HepG2 (cell line): ENCODE results near the gene ASXL1. TPM values are rescaled to one million over a fixed set of nuclear protein-coding genes. Genes with fewer than 3 reads are reported as not detected.

Experiments
- DPF2 ChIP-seq: sonication (generic); formaldehyde crosslinking; IDR thresholded peaks from 2 replicates; pipeline ENCODE4 v1.4.0; 2020; ENCODE audit warnings: mild to moderate bottlenecking, low read depth, missing genetic modification reagents, borderline replicate concordance
- KDM1A ChIP-seq: IDR thresholded peaks from 2 replicates; pipeline ENCODE4 v1.6.1; 2016; ENCODE audit warnings: missing compliant biosample characterization
- MAZ ChIP-seq, 2 experiments: sonication (generic) in 1 of 2; formaldehyde crosslinking in 1 of 2; IDR thresholded peaks; 2 replicates each; pipeline versions ENCODE4 v1.5.0 to v1.6.1; 2012 to 2020; ENCODE audit warnings: low read depth in 2 of 2, mild to moderate bottlenecking in 2 of 2, borderline replicate concordance in 1 of 2, improper control_type of control experiment in 1 of 2, low read length in 1 of 2, missing genetic modification reagents in 1 of 2, moderate library complexity in 1 of 2
- MEIS2 ChIP-seq: sonication (generic); formaldehyde crosslinking; IDR thresholded peaks from 2 replicates; pipeline ENCODE4 v1.9.0; 2021; ENCODE audit warnings: mild to moderate bottlenecking, missing genetic modification reagents
- RARG ChIP-seq: sonication (generic); formaldehyde crosslinking; IDR thresholded peaks from 2 replicates; pipeline ENCODE4 v1.4.0; 2020; ENCODE audit warnings: low read depth, mild to moderate bottlenecking, missing genetic modification reagents
- SIN3B ChIP-seq: fragments of 150-350 bp; IDR thresholded peaks from 2 replicates; pipeline ENCODE4 v1.6.1; 2014; ENCODE audit warnings: low read length
- SMARCE1 ChIP-seq: fragments of 450-650 bp; IDR thresholded peaks from 2 replicates; pipeline ENCODE4 v1.6.1; 2017; ENCODE audit warnings: borderline replicate concordance
- SOX5 ChIP-seq: IDR thresholded peaks from 2 replicates; pipeline ENCODE4 v1.6.1; 2016; ENCODE audit warnings: borderline replicate concordance
- YY1 ChIP-seq: IDR thresholded peaks from 2 replicates; pipeline ENCODE4 v1.6.1; 2011; ENCODE audit warnings: low read length, low read depth, moderate library complexity, mild to moderate bottlenecking; ENCODE audit not compliant: insufficient read depth, insufficient replicate concordance
- ZC3H13 ChIP-seq: sonication (generic); formaldehyde crosslinking; IDR thresholded peaks from 2 replicates; pipeline ENCODE4 v1.8.1; 2023; ENCODE audit warnings: mild to moderate bottlenecking, missing genetic modification reagents, moderate library complexity
- ZKSCAN8 ChIP-seq: IDR thresholded peaks from 2 replicates; pipeline ENCODE4 v1.6.1; 2016; ENCODE audit warnings: borderline replicate concordance, missing genetic modification reagents, missing compliant biosample characterization
- ZMAT3 ChIP-seq: sonication (generic); formaldehyde crosslinking; conservative IDR thresholded peaks from 2 replicates; pipeline ENCODE4 v1.7.0; 2021; ENCODE audit warnings: missing genetic modification reagents
- ZNF570 ChIP-seq: sonication (generic); formaldehyde crosslinking; IDR thresholded peaks from 2 replicates; pipeline ENCODE4 v1.4.0; 2020; ENCODE audit warnings: mild to moderate bottlenecking, missing genetic modification reagents, borderline replicate concordance
- ZSCAN12 ChIP-seq: sonication (generic); formaldehyde crosslinking; IDR thresholded peaks from 2 replicates; pipeline ENCODE4 v1.9.0; 2021; ENCODE audit warnings: mild to moderate bottlenecking, missing genetic modification reagents
- polyA plus RNA-seq, 8 experiments: library from polyadenylated mRNA; depleted of rRNA in 3 of 8; stranded (reverse) in 7 of 8; unstranded in 1 of 8; fragments of >200 nt; fragmentation: Illumina TruSeq in 4 of 8; extraction: Trizol in 4 of 8; gene quantifications; 2 replicates each; pipeline versions ENCODE4 v1.2.1 to v1.2.3, GENCODE V29; 2011 to 2016; ENCODE audit warnings: low read depth in 4 of 8, missing spikeins in 1 of 8, mixed read lengths in 1 of 8; ENCODE audit not compliant: insufficient read depth in 1 of 8
- total RNA-seq, 5 experiments: library from RNA; depleted of rRNA; stranded (reverse); fragments of >200 nt; fragmentation: Illumina TruSeq; extraction: Trizol; gene quantifications; 2 replicates each; pipeline ENCODE4 v1.2.3, GENCODE V29; 2016; ENCODE audit warnings: low read depth in 1 of 5
- TF ChIP-seq, protein P1 (sequence below): sonication (generic); formaldehyde crosslinking; IDR thresholded peaks from 2 replicates; pipeline ENCODE4 v1.4.0; 2020; ENCODE audit warnings: missing genetic modification reagents
- TF ChIP-seq, protein P2 (sequence below): IDR thresholded peaks from 2 replicates; pipeline ENCODE4 v1.4.0; 2020; ENCODE audit warnings: mild to moderate bottlenecking, missing genetic modification reagents
- TF ChIP-seq, protein P3 (sequence below): sonication (generic); formaldehyde crosslinking; IDR thresholded peaks from 2 replicates; pipeline ENCODE4 v1.8.1; 2023; ENCODE audit warnings: missing genetic modification reagents, inconsistent platforms, borderline replicate concordance
- TF ChIP-seq, protein P4 (sequence below): sonication (generic); formaldehyde crosslinking; IDR thresholded peaks from 2 replicates; pipeline ENCODE4 v1.8.0; 2022; ENCODE audit warnings: missing genetic modification reagents, mild to moderate bottlenecking, moderate library complexity, borderline replicate concordance
- TF ChIP-seq, protein P5 (sequence below): sonication (generic); formaldehyde crosslinking; IDR thresholded peaks from 2 replicates; pipeline ENCODE4 v1.9.0; 2021; ENCODE audit warnings: missing genetic modification reagents, mild to moderate bottlenecking, borderline replicate concordance

The ASXL1 gene
- total and polyA plus RNA-seq, 2 of the 13 experiments (the other 11 are each of a cell fraction or from before 2014, with no cell fraction given) = 62.1 to 74.8 TPM

DNA sequence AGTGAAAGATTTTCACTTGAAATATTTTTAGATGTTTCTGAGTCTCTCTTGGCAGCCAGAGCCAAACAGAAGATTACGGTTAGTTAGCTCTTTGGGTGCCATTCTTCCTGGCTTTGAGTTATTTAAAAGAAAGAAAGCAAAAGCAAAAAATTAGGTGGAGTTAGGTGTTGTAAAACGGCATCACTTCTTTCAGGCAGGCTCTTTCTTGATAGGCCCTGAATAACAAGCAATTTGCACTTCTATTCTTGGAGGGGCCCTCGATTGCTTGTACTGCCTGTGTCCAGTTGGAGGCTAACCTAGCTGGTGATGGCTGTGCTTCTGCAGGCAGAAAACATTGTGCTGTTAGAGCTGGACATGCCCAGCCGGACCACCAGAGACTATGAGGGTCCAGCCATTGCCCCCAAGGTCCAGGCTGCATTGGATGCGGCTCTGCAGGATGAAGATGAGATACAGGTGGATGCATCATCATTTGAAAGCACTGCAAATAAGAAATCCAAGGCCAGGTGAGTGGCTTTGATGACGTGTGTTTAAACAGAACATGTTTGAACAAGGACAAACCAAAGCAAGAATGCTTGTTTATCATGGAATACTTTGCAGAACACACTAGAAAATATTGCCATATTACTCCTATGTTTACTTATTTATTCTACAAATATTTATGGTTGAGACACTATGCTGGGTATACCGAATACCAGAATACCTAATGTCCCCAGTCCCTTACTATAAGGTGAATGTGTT is 28.1 kb upstream of the ASXL1 start (continued):
- TF ChIP-seq, protein P1, sequence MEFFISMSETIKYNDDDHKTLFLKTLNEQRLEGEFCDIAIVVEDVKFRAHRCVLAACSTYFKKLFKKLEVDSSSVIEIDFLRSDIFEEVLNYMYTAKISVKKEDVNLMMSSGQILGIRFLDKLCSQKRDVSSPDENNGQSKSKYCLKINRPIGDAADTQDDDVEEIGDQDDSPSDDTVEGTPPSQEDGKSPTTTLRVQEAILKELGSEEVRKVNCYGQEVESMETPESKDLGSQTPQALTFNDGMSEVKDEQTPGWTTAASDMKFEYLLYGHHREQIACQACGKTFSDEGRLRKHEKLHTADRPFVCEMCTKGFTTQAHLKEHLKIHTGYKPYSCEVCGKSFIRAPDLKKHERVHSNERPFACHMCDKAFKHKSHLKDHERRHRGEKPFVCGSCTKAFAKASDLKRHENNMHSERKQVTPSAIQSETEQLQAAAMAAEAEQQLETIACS (CRISPR knock-in tag) = no peak
- TF ChIP-seq, protein P2, sequence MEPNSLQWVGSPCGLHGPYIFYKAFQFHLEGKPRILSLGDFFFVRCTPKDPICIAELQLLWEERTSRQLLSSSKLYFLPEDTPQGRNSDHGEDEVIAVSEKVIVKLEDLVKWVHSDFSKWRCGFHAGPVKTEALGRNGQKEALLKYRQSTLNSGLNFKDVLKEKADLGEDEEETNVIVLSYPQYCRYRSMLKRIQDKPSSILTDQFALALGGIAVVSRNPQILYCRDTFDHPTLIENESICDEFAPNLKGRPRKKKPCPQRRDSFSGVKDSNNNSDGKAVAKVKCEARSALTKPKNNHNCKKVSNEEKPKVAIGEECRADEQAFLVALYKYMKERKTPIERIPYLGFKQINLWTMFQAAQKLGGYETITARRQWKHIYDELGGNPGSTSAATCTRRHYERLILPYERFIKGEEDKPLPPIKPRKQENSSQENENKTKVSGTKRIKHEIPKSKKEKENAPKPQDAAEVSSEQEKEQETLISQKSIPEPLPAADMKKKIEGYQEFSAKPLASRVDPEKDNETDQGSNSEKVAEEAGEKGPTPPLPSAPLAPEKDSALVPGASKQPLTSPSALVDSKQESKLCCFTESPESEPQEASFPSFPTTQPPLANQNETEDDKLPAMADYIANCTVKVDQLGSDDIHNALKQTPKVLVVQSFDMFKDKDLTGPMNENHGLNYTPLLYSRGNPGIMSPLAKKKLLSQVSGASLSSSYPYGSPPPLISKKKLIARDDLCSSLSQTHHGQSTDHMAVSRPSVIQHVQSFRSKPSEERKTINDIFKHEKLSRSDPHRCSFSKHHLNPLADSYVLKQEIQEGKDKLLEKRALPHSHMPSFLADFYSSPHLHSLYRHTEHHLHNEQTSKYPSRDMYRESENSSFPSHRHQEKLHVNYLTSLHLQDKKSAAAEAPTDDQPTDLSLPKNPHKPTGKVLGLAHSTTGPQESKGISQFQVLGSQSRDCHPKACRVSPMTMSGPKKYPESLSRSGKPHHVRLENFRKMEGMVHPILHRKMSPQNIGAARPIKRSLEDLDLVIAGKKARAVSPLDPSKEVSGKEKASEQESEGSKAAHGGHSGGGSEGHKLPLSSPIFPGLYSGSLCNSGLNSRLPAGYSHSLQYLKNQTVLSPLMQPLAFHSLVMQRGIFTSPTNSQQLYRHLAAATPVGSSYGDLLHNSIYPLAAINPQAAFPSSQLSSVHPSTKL (CRISPR knock-in tag) = peak; percentile 100
- TF ChIP-seq, protein P3, sequence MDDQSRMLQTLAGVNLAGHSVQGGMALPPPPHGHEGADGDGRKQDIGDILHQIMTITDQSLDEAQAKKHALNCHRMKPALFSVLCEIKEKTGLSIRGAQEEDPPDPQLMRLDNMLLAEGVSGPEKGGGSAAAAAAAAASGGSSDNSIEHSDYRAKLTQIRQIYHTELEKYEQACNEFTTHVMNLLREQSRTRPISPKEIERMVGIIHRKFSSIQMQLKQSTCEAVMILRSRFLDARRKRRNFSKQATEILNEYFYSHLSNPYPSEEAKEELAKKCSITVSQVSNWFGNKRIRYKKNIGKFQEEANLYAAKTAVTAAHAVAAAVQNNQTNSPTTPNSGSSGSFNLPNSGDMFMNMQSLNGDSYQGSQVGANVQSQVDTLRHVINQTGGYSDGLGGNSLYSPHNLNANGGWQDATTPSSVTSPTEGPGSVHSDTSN (CRISPR knock-in tag) = no peak
- TF ChIP-seq SMARCE1 (peak; percentile 78), ZSCAN12 (CRISPR knock-in tag) (no peak), MEIS2 (CRISPR knock-in tag) (peak; percentile 63; the same call in 1 of the 2 replicates), ZMAT3 (CRISPR knock-in tag) (0 out of 2 replicates have a peak, but pooled peaks have one; percentile 20), RARG (CRISPR knock-in tag) (no peak), ZNF570 (no peak), SIN3B (no peak), DPF2 (CRISPR knock-in tag) (peak; percentile 70), SOX5 (CRISPR knock-in tag) (peak; percentile 95), ZC3H13 (no peak), YY1 (peak; percentile 20), ZKSCAN8 (peak; percentile 86; the same call in 1 of the 2 replicates), MAZ (IDR thresholded peaks at IDR 0.05; ENCODE audit: borderline replicate concordance, low read depth, low read length) (no peak), MAZ (CRISPR knock-in tag; IDR thresholded peaks at IDR 0.05; ENCODE audit: low read depth) (peak; percentile 50), KDM1A (CRISPR knock-in tag) (peak; percentile 86)
- TF ChIP-seq, protein P4, sequence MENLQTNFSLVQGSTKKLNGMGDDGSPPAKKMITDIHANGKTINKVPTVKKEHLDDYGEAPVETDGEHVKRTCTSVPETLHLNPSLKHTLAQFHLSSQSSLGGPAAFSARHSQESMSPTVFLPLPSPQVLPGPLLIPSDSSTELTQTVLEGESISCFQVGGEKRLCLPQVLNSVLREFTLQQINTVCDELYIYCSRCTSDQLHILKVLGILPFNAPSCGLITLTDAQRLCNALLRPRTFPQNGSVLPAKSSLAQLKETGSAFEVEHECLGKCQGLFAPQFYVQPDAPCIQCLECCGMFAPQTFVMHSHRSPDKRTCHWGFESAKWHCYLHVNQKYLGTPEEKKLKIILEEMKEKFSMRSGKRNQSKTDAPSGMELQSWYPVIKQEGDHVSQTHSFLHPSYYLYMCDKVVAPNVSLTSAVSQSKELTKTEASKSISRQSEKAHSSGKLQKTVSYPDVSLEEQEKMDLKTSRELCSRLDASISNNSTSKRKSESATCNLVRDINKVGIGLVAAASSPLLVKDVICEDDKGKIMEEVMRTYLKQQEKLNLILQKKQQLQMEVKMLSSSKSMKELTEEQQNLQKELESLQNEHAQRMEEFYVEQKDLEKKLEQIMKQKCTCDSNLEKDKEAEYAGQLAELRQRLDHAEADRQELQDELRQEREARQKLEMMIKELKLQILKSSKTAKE (CRISPR knock-in tag) = peak; percentile 57
- TF ChIP-seq, protein P5, sequence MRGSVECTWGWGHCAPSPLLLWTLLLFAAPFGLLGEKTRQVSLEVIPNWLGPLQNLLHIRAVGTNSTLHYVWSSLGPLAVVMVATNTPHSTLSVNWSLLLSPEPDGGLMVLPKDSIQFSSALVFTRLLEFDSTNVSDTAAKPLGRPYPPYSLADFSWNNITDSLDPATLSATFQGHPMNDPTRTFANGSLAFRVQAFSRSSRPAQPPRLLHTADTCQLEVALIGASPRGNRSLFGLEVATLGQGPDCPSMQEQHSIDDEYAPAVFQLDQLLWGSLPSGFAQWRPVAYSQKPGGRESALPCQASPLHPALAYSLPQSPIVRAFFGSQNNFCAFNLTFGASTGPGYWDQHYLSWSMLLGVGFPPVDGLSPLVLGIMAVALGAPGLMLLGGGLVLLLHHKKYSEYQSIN (CRISPR knock-in tag) = no peak
